Muscle layer of duodenum (tissue), 2 donors: Measurements from ENCODE around the gene LGALS3.
A peak's percentile ranks its signal among the peaks of the same experiment; 100 is the strongest.

ENCODE experiments used
- H3K27ac ChIP-seq: one replicate; pipeline ENCODE4 v1.7.0; 2013; ENCODE audit warnings: mild to moderate bottlenecking, low read length
- H3K27me3 ChIP-seq: one replicate; pipeline ENCODE4 v1.7.0; 2013; ENCODE audit warnings: low read depth, mild to moderate bottlenecking, control low read depth, low read length
- H3K36me3 ChIP-seq, 2 donors: one replicate each; pipeline ENCODE4 v1.7.0; 2013; ENCODE audit warnings: low read length in 2 of 2, control low read depth in 1 of 2, mild to moderate bottlenecking in 1 of 2; ENCODE audit not compliant: insufficient read depth in 2 of 2, control insufficient read depth in 1 of 2
- H3K4me1 ChIP-seq, 2 donors: one replicate each; pipeline ENCODE4 v1.7.0; 2013; ENCODE audit warnings: low read length in 2 of 2, mild to moderate bottlenecking in 2 of 2, control low read depth in 1 of 2, moderate library complexity in 1 of 2; ENCODE audit not compliant: insufficient read depth in 2 of 2, control insufficient read depth in 1 of 2
- H3K4me3 ChIP-seq, 2 donors: one replicate each; pipeline ENCODE4 v1.7.0; 2013; ENCODE audit warnings: low read length in 2 of 2, low read depth in 1 of 2, mild to moderate bottlenecking in 1 of 2
- H3K9me3 ChIP-seq, 2 donors: one replicate each; pipeline ENCODE4 v1.7.0; 2013; ENCODE audit warnings: low read length in 2 of 2, control low read depth in 1 of 2, mild to moderate bottlenecking in 1 of 2; ENCODE audit not compliant: control insufficient read depth in 1 of 2
- donor health status: healthy.

Gene LGALS3

DNA sequence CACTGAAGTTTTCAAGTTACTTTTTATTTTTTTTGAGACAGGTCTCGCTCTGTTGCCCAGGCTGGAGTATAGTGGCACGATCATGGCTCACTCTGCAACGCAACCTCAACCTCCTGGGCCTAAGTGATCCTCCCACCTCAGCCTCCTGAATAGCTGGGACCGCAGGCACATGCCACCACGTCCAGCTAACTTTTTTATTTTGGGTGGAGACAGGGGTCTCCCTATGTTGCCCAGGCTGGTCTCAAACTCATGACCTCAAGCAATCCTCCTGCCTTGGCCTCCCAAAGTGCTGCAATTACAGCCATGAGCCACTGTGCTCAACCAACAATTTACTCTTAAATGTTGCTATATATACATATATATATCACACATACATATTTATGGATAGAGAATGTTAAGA lies 27.4 kb upstream of the LGALS3 start:
- H3K36me3 ChIP-seq, result no peaks in the 10 kb centered on the region
- no peaks in the 10 kb centered on the region for H3K9me3 ChIP-seq
- H3K4me1 ChIP-seq, result peaks cover 21 to 29% of the 10 kb centered on the region in 2 donors
- peak overlapping the region; percentile 92 for H3K27ac ChIP-seq
- no peaks in the 10 kb centered on the region for H3K27me3 ChIP-seq
- H3K4me3 ChIP-seq, result no peak overlapping the region

DNA sequence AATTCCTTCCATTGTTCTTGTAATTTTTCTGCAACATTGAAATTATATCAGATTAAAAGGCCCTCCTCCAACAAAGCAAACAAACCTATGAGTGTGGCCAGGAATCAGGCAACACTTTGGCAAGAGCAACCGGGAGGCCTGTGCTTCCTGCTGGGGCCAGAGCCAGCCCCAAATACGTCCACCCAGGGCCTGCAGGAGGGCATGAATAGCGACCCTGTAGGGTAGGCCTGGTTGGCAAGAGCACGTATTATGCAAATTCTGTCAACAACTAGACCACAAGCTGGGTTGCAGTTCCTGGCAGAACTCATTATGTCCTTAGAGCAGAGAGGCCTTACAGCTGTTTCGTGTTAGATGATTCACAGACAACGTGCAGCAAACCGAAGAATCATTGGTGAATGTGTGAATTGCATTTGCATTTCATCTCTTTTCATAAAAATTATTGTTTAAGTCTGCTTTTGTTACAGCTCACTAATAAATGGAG lies 26.9 kb upstream of the LGALS3 start:
- peaks cover 21 to 29% of the 10 kb centered on the region in 2 donors for H3K4me1 ChIP-seq

DNA sequence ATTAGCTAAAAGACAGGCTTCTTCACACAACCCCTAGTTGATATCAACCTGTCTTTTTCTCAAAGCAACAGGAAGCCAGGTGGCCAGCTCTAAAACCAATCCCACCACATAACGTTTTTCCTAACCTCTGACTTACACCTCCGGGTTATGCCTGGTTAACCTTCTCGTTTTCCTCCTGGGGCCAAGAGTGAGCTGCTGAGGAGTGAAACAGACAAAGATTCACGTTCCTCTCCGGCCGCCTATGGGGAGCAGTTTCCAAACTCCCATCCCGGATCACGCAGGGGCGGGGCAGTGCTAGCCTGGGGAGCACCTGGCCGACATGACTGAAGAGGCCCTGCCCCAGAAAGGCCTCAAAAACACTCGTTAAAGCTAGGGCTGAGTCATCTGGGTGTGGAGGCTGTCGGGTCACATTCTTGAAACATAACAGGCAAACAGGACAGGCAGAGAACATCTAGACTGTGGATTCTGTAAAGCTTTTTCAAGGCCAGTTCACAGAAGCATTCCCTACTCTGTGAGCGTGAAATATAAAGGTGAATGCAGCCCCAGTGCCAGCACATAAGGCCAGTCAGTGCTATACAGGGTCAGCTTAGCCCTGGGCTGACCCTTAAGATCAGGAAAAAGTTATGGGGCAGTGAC lies 25.9 kb upstream of the LGALS3 start:
- H3K27ac ChIP-seq, result peak overlapping the region; percentile 92
- no peaks in the 10 kb centered on the region for H3K9me3 ChIP-seq
- H3K27me3 ChIP-seq, result no peaks in the 10 kb centered on the region
- peaks cover 0 to 3% of the 10 kb centered on the region in 2 donors for H3K36me3 ChIP-seq
- peaks cover 25 to 26% of the 10 kb centered on the region in 2 donors for H3K4me1 ChIP-seq
- peak overlapping the region in 1 of 2 donors; percentile 5 for H3K4me3 ChIP-seq

More for the DNA sequence above, 26.9 kb upstream of the LGALS3 start:
- H3K27ac ChIP-seq, result peak overlapping the region; percentile 92
- peak overlapping the region in 1 of 2 donors; percentile 5 for H3K4me3 ChIP-seq
- H3K27me3 ChIP-seq, result no peaks in the 10 kb centered on the region
- no peaks in the 10 kb centered on the region for H3K36me3 ChIP-seq
- no peaks in the 10 kb centered on the region for H3K9me3 ChIP-seq

DNA sequence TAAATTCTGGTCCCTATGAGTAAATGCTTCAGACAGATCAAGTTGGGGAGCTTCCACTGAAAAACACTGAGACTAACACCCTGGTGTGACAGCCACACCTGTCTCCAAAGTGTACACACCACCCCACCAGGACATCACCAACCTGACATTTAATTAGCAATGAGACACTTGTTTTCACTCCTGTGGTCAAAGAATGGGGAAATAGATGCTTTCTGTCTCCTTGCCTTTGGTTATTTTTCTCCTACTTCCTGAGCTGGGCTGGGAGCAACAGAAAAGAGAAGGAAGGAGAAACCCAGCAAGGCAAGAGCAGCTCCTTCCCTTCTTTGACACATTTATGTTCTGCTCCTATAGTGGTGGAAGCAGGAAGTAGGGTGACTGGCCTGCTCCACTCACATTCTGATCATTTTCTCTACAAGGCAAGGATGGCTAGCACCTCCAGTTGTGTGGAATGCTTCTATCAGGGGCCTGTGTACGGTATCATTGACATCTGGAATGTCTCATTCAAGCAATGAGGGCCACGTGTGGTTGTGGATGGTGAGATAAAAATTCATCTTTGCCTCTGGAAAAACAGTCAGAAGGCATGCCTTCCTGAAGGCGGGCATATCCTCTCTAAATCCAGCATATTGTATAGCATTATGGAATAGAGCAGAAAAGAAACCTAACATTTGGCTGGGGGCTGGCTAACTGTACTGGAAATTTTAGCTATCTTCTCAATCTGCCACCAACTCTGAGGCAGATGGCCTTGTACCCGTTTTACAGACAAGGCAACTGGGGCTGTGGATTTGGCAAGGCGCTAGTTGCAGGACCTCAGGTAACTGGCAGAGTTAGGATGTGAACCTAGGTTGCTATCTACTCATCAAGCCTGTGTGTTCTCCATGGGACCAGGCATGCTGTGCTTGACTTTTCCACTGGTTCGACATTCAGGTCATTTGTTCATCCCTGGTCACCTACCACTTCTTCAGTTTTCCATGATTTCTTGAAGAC lies 24.8 kb upstream of the LGALS3 start:
- Histone ChIP-seq H3K4me1 (peaks cover 24 to 30% of the 10 kb centered on the region in 2 donors), H3K4me3 (no peak overlapping the region), H3K9me3 (no peaks in the 10 kb centered on the region), H3K27ac (peak overlapping the region; percentile 92), H3K27me3 (no peaks in the 10 kb centered on the region), H3K36me3 (peaks cover 0 to 7% of the 10 kb centered on the region in 2 donors)

DNA sequence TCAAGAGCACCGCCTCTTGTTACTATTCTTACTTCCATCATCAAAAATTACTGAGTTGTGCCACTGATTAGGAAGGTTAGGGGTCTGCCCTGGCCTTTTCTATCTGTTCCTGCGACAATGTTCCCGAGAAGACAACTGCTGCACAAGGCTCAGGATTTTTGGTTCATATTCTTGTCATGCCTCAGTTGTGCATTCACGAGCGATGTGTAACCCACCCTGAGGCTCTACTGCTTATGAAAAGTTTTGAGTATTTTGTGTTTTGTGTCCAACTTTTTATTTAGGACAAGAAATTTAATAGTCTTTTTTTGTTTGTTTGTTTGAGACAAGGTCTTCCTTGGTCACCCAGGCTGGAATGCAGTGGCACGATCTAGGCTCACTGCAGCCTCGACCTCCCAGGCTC lies 23.1 kb upstream of the LGALS3 start:
- no peak overlapping the region for H3K4me3 ChIP-seq
- H3K27ac ChIP-seq, result no peak overlapping the region
- H3K36me3 ChIP-seq, result peaks cover 0 to 7% of the 10 kb centered on the region in 2 donors
- H3K9me3 ChIP-seq, result no peaks in the 10 kb centered on the region
- peaks cover 24 to 29% of the 10 kb centered on the region in 2 donors for H3K4me1 ChIP-seq
- no peaks in the 10 kb centered on the region for H3K27me3 ChIP-seq

DNA sequence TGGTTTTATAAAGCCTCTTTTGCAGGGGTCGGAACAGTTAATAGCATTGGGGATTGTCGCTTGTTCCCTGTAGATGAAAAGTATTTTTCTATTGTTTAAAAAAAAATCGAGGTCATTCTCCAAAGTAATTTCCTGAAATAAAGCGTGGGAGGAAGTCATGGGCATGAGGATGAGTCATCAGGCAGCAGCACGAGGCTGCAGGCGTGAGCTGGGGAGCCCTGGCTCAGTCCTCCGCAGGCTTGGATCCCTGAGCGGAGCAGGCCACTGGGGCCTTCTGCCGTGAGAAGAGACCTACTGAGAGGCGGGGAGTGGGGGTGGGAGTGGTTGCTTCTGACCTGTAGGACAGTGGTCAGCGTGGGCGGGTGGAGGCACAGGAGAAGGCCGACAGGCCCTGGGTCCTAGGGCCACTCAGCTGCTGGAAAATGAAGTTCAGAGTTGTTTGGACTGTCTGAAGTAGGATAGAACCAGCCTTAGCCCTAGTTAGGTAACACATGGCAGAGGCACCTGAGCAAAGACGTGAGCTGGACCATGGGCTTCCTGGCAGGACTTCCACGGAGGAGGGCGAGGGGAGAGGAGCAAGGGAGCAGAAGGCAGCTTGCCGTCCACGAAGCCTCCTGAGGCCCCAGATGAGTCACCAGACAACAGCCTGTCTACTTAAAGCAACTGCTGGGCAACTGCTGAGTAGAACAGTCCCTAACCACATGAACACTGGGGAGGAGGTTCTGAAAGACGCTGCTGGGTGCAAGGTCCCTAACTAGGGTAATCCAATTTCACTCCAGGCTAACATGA lies 21.1 kb upstream of the LGALS3 start:
- no peak overlapping the region for H3K4me3 ChIP-seq
- H3K27ac ChIP-seq, result peak overlapping the region; percentile 90
- H3K27me3 ChIP-seq, result no peaks in the 10 kb centered on the region
- H3K4me1 ChIP-seq, result peaks cover 12 to 16% of the 10 kb centered on the region in 2 donors
- H3K36me3 ChIP-seq, result peaks cover 0 to 7% of the 10 kb centered on the region in 2 donors
- H3K9me3 ChIP-seq, result no peaks in the 10 kb centered on the region

DNA sequence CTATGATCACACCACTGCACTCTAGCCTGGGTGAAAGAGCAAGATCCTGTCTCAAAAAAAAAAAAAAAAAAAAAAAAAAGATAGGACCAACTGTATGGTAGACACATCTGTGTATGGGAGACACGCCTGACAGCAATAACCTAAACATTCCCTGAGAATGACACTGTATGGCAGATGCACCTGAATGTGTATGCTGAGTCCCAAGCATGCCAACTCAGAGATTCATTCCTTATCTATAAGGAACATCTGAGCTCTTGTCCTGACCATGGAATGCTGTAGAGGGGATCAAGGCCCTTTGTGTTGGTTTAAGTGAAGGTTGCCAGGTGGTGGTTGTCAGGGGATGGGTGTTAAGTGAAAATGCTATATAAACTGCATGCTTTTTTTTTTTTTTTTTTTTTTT lies 19.2 kb upstream of the LGALS3 start:
- H3K36me3 ChIP-seq, result peaks cover 0 to 7% of the 10 kb centered on the region in 2 donors
- H3K27ac ChIP-seq, result no peak overlapping the region
- H3K9me3 ChIP-seq, result no peaks in the 10 kb centered on the region
- no peak overlapping the region for H3K4me3 ChIP-seq
- no peaks in the 10 kb centered on the region for H3K27me3 ChIP-seq
- H3K4me1 ChIP-seq, result peaks cover 4 to 9% of the 10 kb centered on the region in 2 donors

DNA sequence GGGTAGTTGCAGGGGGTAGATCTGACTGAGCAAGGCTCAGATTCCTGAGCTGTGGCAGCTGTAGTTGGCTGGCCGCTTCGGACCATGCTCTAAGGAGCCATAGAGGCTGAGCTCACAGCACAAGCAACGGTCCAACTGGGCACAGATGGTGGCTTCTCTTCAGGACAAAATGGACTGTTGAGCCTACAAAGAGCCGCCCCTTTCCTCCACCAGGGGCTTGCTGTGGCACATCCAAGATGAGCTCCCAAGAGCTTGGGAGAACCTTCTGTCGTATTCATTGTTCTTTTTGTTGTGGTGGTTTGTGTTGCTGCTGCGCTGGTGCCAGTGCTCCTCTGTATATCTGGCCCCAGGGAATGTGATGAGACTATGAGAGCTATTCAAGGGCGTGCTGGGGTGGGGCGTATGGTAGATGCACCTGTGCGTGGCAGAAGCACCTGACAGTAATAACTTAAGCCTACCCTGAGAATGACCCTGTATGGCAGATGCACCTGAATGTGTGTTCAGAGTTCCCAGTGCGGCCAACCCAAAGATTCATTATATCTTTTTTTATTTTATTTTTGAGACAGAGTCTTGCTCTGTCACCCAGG lies 17.8 kb upstream of the LGALS3 start:
- H3K27ac ChIP-seq, result no peak overlapping the region

DNA sequence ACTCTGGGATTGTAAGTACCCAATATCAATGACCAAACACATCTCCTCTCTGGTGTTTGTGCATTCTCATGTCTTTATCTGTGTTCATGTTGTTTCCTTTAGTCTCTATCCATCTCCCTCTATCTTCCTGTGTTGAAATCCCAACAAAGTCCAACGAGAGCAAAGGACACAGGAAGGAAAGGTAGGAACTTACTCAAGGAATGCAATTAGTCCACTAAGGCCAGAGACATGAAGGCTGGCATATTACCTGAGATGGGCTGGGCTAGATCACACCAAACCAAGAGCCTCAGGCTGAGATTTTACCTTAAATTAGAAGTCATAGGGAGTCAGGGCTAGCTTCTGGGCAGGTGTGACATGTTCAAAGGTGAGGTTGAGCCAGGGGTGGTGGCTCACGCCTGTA lies 14.3 kb upstream of the LGALS3 start:
- no peaks in the 10 kb centered on the region for H3K27me3 ChIP-seq
- H3K27ac ChIP-seq, result no peak overlapping the region
- peaks cover 0 to 11% of the 10 kb centered on the region in 2 donors for H3K4me1 ChIP-seq
- H3K4me3 ChIP-seq, result no peak overlapping the region
- no peaks in the 10 kb centered on the region for H3K36me3 ChIP-seq
- H3K9me3 ChIP-seq, result no peaks in the 10 kb centered on the region

More for the DNA sequence above, 17.8 kb upstream of the LGALS3 start:
- Histone ChIP-seq H3K4me3 (no peak overlapping the region), H3K4me1 (peaks cover 4 to 9% of the 10 kb centered on the region in 2 donors), H3K36me3 (peaks cover 0 to 7% of the 10 kb centered on the region in 2 donors), H3K27me3 (no peaks in the 10 kb centered on the region), H3K9me3 (no peaks in the 10 kb centered on the region)

DNA sequence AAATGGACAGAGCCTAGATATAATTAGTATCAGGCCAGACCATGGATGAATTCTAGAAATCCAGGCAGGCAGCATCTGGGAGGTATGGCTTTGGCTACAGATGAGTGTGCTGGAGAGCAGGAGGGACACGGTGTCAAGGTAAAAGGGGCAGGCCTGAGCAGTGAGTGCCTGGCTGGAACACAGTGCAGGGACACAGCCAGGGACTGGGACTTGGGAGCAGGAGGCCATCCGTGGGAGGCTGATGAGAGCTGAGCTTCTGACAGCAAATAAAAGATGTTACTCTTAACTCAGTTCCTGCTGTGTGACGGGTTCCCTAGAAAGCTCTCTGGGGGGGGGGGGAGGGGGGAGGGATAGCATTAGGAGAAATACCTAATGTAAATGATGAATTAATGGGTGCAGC lies 13.6 kb upstream of the LGALS3 start:
- Histone ChIP-seq H3K36me3 (no peaks in the 10 kb centered on the region), H3K27ac (no peak overlapping the region), H3K4me3 (no peak overlapping the region), H3K4me1 (peaks cover 0 to 11% of the 10 kb centered on the region in 2 donors), H3K27me3 (no peaks in the 10 kb centered on the region), H3K9me3 (no peaks in the 10 kb centered on the region)
